Endodermal cell (in vitro differentiated cells): Measurements from ENCODE around the gene CLDN9. TPM values are rescaled to one million over a fixed set of nuclear protein-coding genes. Genes with fewer than 3 reads are reported as not detected.

Experiments
- DNase-seq: peaks from one replicate; pipeline ENCODE4 v3.0.0-alpha.2; 2017
- H3K27ac ChIP-seq: 2 replicates; pipeline ENCODE4 v1.5.1; 2013; ENCODE audit warnings: mild to moderate bottlenecking, low read depth, low read length, moderate library complexity
- H3K27me3 ChIP-seq: 2 replicates; pipeline ENCODE4 v1.6.1; 2013; ENCODE audit warnings: mild to moderate bottlenecking, low read length, moderate library complexity; ENCODE audit not compliant: insufficient read depth, control insufficient read depth, poor library complexity, severe bottlenecking
- H3K36me3 ChIP-seq: 2 replicates; pipeline ENCODE4 v1.7.0; 2013; ENCODE audit warnings: mild to moderate bottlenecking, low read length, moderate library complexity; ENCODE audit not compliant: control insufficient read depth, insufficient read depth
- H3K4me1 ChIP-seq: one replicate; pipeline ENCODE4 v1.7.0; 2013; ENCODE audit warnings: low read length; ENCODE audit not compliant: control insufficient read depth, insufficient read depth
- H3K4me3 ChIP-seq: 2 replicates; pipeline ENCODE4 v1.5.1; 2013; ENCODE audit warnings: mild to moderate bottlenecking, low read length, moderate library complexity
- H3K9ac ChIP-seq: 2 replicates; pipeline ENCODE4 v1.6.1; 2013; ENCODE audit warnings: mild to moderate bottlenecking, low read length, moderate library complexity; ENCODE audit not compliant: poor library complexity, severe bottlenecking; ENCODE audit errors: extremely low read depth
- H3K9me3 ChIP-seq: 2 replicates; pipeline ENCODE4 v1.6.1; 2013; ENCODE audit warnings: mild to moderate bottlenecking, low read length, moderate library complexity; ENCODE audit not compliant: control insufficient read depth
- H3K27ac Mint-ChIP-seq: 2 replicates; pipeline ENCODE4 v1.8.0; 2020; ENCODE audit warnings: mixed read lengths
- H3K27me3 Mint-ChIP-seq: 2 replicates; pipeline ENCODE4 v1.8.0; 2021; ENCODE audit warnings: mild to moderate bottlenecking, mixed read lengths; ENCODE audit not compliant: insufficient read depth
- H3K36me3 Mint-ChIP-seq: 2 replicates; pipeline ENCODE4 v1.8.0; 2020; ENCODE audit warnings: low read depth, mixed read lengths
- H3K4me1 Mint-ChIP-seq: 2 replicates; pipeline ENCODE4 v1.8.0; 2020; ENCODE audit warnings: mixed read lengths
- H3K4me3 Mint-ChIP-seq: 2 replicates; pipeline ENCODE4 v1.8.0; 2020; ENCODE audit warnings: mild to moderate bottlenecking, moderate library complexity, mixed read lengths
- H3K9me3 Mint-ChIP-seq: 2 replicates; pipeline ENCODE4 v1.8.0; 2020; ENCODE audit warnings: mild to moderate bottlenecking, mixed read lengths
- CTCF ChIP-seq: fragments of 200-600 bp; sonication (generic); conservative IDR thresholded peaks from 2 replicates; pipeline ENCODE4 v1.5.0; 2021; ENCODE audit warnings: antibody characterized with exemption, mild to moderate bottlenecking
- WGBS, 2 experiments: methylation state at CpG; one replicate each; pipeline versions ENCODE4 v1.1.5 to v1.1.7; 2013; ENCODE audit warnings: missing lambda C conversion rate in 2 of 2, mixed read lengths in 1 of 2; ENCODE audit not compliant: insufficient coverage in 1 of 2, insufficient read length in 1 of 2; 5-methylcytosine and 5-hydroxymethylcytosine counted together
- total RNA-seq, 2 donors: library from RNA; stranded (reverse); fragmentation: NEBNext Ultra II Directional in 1 of 2; extraction: Animal tissue kit (Norgen Biotek cat#: 25700) in 1 of 2; gene quantifications; 2 replicates in 1 of 2; 3 replicates in 1 of 2; pipeline ENCODE4 v1.2.1, GENCODE V29; 2021

The CLDN9 gene
- total RNA-seq, 2 donors from 2014 or later: 0.18 TPM; not detected in 1

- peaks cover 3% of the 10 kb centered on the region for H3K4me1 Mint-ChIP-seq
- peaks cover 37% of the 10 kb centered on the region for H3K27me3 Mint-ChIP-seq
- H3K27ac Mint-ChIP-seq: no peak overlapping the region
- H3K4me3 Mint-ChIP-seq: no peak overlapping the region
- Histone ChIP-seq H3K36me3 (peaks cover 19% of the 10 kb centered on the region), H3K4me3 (no peak overlapping the region), H3K27me3 (peaks cover 18% of the 10 kb centered on the region), H3K9ac (no peak overlapping the region), H3K9me3 (no peaks in the 10 kb centered on the region), H3K4me1 (no peaks in the 10 kb centered on the region), H3K27ac (no peak overlapping the region)
- no peaks in the 10 kb centered on the region for H3K9me3 Mint-ChIP-seq
- 86 to 89% methylated on average over 6 to 15 of the region's 15 CpGs for WGBS, 2 experiments
- TF ChIP-seq CTCF: no peak
- peaks cover 21% of the 10 kb centered on the region for H3K36me3 Mint-ChIP-seq
- no peak for DNase-seq
These were observed 16.1 kb downstream of the CLDN9 start for GRCh38 chr16:3028716-3029319.

GRCh38 chr16:3029491-3030221 is 16.9 kb downstream of the CLDN9 start:
- Histone ChIP-seq H3K27ac (no peak overlapping the region), H3K9me3 (no peaks in the 10 kb centered on the region), H3K4me3 (no peak overlapping the region), H3K4me1 (no peaks in the 10 kb centered on the region), H3K9ac (no peak overlapping the region), H3K36me3 (peaks cover 19% of the 10 kb centered on the region), H3K27me3 (peaks cover 26% of the 10 kb centered on the region)
- no peak for TF ChIP-seq CTCF
- Mint-ChIP-seq H3K4me1 (no peaks in the 10 kb centered on the region), H3K36me3 (peaks cover 21% of the 10 kb centered on the region), H3K27ac (no peak overlapping the region), H3K27me3 (peaks cover 40% of the 10 kb centered on the region), H3K9me3 (no peaks in the 10 kb centered on the region), H3K4me3 (no peak overlapping the region)
- 90 to 91% methylated on average over 44 to 59 of the region's 59 CpGs for WGBS, 2 experiments
- DNase-seq: peak; percentile 50

GRCh38 chr16:3030222-3031212 is 17.8 kb downstream of the CLDN9 start:
- no peak overlapping the region for H3K4me3 ChIP-seq
- Mint-ChIP-seq H3K27me3 (peaks cover 49% of the 10 kb centered on the region), H3K4me3 (no peak overlapping the region), H3K27ac (no peak overlapping the region), H3K4me1 (no peaks in the 10 kb centered on the region), H3K9me3 (no peaks in the 10 kb centered on the region), H3K36me3 (peaks cover 21% of the 10 kb centered on the region)
- no peak overlapping the region for H3K9ac ChIP-seq
- peaks cover 34% of the 10 kb centered on the region for H3K27me3 ChIP-seq
- no peaks in the 10 kb centered on the region for H3K9me3 ChIP-seq
- TF ChIP-seq CTCF: no peak
- 83 to 92% methylated on average over 12 to 33 of the region's 33 CpGs for WGBS, 2 experiments
- H3K4me1 ChIP-seq: no peaks in the 10 kb centered on the region
- DNase-seq: peak; percentile 47
- H3K27ac ChIP-seq: no peak overlapping the region
- peaks cover 19% of the 10 kb centered on the region for H3K36me3 ChIP-seq
